Stimulated activated naive CD8-positive, alpha-beta T cell treated with anti-CD3 and anti-CD28 coated beads, Interleukin-15, amount 100 ng/mL, for 72 hours (primary cell): ENCODE data around the gene MED14.
"Not testable (repeated sequence)": the region's sequence is repeated elsewhere in the genome, so short reads cannot be mapped to it uniquely, and the experiment has no call there.

Source experiments
- ATAC-seq: fragments of 150-1000 bp; cut with Tn5 transposase; 2 replicates; pipeline ENCODE4 v1.10.0; 2021; ENCODE audit warnings: mild to moderate bottlenecking, moderate library complexity
- DNase-seq, 2 donors: peaks; one replicate each; pipeline ENCODE4 v3.0.0; 2021 to 2022
- H3K27ac Mint-ChIP-seq, 2 donors: one replicate each; pipeline ENCODE4 v1.8.0; 2022; ENCODE audit warnings: mild to moderate bottlenecking in 2 of 2, mixed read lengths in 2 of 2, moderate library complexity in 2 of 2
- H3K27me3 Mint-ChIP-seq: one replicate; pipeline ENCODE4 v1.8.0; 2022; ENCODE audit warnings: mixed read lengths
- H3K4me1 Mint-ChIP-seq: one replicate; pipeline ENCODE4 v1.8.0; 2022; ENCODE audit warnings: mild to moderate bottlenecking, mixed read lengths
- H3K4me3 Mint-ChIP-seq, 2 donors: one replicate each; pipeline ENCODE4 v1.8.0; 2022; ENCODE audit warnings: mild to moderate bottlenecking in 2 of 2, mixed read lengths in 2 of 2, moderate library complexity in 1 of 2
- H3K9me3 Mint-ChIP-seq, 2 donors: one replicate each; pipeline ENCODE4 v1.8.0; 2022; ENCODE audit warnings: mixed read lengths in 2 of 2

The MED14 gene

DNA sequence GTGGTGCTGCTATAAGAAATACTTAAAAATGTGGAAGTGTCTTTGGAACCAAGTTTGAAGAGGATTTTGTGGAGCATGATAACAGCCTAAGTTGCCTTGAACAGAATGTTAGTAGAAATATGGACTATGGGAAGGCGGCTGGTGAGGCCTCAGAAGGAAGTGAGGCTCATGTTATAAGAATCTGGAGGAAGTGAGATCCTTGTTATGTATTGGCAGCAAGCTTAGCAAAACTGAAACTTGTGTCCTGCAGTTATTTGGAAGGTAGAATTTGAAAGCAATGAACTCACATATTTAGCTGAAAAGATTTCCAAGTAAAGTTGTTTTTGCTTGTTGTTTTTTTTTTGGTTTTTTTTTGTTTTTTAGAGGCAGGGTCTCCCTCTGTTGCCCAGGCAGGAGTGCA lies 13.6 kb upstream of the MED14 start:
- Mint-ChIP-seq H3K4me1 (peaks cover 18% of the 10 kb centered on the region), H3K4me3 (peak overlapping the region in 1 of 2 donors; percentile 9), H3K27me3 (no peaks in the 10 kb centered on the region), H3K9me3 (peaks cover 7 to 13% of the 10 kb centered on the region in 2 donors), H3K27ac (no peak overlapping the region)
- ATAC-seq (no peak), DNase-seq (no peak)

DNA sequence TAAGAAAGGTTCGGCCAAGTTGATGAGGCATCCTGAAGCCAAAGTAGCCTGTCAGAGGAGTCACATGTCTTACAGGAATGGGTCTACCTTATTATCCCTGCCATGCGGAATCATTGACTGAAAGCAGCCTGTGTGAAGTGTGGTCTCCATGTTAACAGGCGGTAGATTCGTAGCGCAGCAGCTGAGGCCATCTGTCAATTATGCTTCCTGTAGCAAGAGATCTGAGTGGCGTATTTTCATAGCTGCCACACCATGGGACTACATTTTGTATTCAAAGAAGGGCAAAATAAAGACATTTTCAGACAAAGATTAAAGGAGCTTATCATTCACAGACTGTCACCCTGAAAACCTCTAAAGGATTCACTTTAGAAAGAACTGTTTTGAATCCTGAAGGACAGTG lies 11.2 kb upstream of the MED14 start:
- H3K27me3 Mint-ChIP-seq, result no peaks in the 10 kb centered on the region
- H3K9me3 Mint-ChIP-seq, result peaks cover 7 to 13% of the 10 kb centered on the region in 2 donors
- H3K4me3 Mint-ChIP-seq, result no peak overlapping the region
- H3K4me1 Mint-ChIP-seq, result peaks cover 18% of the 10 kb centered on the region
- ATAC-seq, result no peak
- DNase-seq, result no peak
- no peak overlapping the region for H3K27ac Mint-ChIP-seq

DNA sequence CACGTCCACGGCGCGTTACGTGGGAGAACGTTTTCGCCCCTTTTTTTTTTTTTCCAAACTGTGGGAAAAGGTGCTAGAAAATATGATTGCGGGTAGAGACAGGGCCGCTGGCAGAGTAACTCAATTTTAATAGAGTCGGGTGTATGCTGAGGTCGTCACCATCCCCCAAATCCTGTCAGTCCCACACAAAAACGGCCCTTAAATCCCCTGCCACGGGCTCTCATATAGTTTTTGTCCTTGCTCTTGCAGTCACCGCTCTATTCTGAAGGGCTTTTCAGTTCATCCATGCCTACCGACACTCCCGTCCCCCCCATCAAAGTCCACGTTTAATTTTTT lies 796 bp upstream of the MED14 start:
- Mint-ChIP-seq H3K4me3 (peak overlapping the region; percentile 88 to 91), H3K27ac (peak overlapping the region; percentile 96 to 99), H3K27me3 (no peaks in the 10 kb centered on the region), H3K4me1 (peaks cover 29% of the 10 kb centered on the region), H3K9me3 (no peaks in the 10 kb centered on the region)
- ATAC-seq (peak; percentile 1), DNase-seq (no peak)

DNA sequence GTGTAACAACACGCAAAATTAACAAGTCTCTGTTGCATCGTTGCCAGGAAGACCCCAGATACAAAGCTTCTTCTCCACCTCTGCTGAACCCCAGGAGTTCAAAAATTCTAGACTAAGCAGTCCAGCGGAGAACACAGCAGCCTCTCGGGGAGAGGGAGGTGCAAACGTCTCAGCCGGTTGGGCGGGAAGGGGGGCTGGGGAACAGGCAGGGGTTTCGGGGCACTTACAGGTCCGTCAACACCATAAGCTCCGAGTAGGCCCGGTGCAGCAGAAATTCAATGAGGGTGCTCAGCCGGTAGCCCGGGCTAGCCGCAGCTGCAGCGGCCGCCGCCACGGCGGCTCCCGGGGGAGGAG lies 394 bp downstream of the MED14 start:
- Mint-ChIP-seq H3K9me3 (no peaks in the 10 kb centered on the region), H3K27me3 (no peaks in the 10 kb centered on the region), H3K4me1 (peaks cover 40% of the 10 kb centered on the region), H3K4me3 (peak overlapping the region; percentile 21 to 77), H3K27ac (peak overlapping the region; percentile 12 to 80)
- DNase-seq (peak in 1 of 2 donors; percentile 26), ATAC-seq (peak; percentile 24)

DNA sequence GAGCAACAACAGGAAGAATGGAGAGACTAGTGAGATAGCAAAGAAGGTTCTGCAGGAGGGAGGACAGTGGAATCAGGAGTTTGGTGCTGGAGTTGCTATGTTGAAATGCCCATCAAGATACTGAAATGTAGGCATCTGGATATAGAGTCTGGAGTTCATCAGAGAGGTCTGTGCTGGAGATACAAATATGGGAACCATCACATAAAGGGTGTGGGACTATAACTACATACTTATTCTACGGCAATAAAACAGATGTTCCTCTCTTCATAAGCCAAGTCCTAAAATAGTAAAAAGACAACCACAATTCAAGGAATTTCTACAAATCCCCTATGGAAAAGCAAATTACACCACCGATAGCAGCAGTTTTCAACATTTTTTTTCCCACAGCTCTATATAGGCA lies 1.6 kb downstream of the MED14 start:
- Mint-ChIP-seq H3K4me1 (peaks cover 45% of the 10 kb centered on the region), H3K27me3 (no peaks in the 10 kb centered on the region), H3K9me3 (no peaks in the 10 kb centered on the region), H3K4me3 (peak overlapping the region; percentile 21 to 77), H3K27ac (peak overlapping the region in 1 of 2 donors; percentile 82)
- ATAC-seq, result no peak
- DNase-seq, result no peak

DNA sequence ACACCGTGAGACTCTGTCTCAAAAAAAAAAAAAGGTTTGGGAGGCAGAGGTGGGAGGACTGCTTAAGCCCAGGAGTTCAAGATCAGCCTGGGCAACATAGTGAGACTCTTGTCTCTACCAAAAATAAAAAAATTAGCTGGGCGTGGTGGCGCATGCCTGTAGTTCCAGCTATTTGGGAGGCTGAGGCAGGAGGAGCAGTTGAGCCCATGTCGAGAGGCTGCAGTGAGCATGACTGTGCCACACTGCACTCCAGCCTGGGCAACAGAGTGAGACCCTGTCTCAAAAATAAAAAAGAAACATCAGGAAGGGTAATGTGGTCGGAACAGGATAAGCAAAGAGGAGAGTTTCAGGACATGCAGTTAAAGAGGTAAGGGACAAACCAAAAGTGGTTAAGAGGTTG lies 2.8 kb downstream of the MED14 start:
- H3K9me3 Mint-ChIP-seq, ATAC-seq, H3K27me3 Mint-ChIP-seq, DNase-seq, H3K27ac Mint-ChIP-seq: not testable (repeated sequence)
- Mint-ChIP-seq H3K4me1 (peaks cover 44% of the 10 kb centered on the region), H3K4me3 (peak overlapping the region in 1 of 2 donors; percentile 40)

DNA sequence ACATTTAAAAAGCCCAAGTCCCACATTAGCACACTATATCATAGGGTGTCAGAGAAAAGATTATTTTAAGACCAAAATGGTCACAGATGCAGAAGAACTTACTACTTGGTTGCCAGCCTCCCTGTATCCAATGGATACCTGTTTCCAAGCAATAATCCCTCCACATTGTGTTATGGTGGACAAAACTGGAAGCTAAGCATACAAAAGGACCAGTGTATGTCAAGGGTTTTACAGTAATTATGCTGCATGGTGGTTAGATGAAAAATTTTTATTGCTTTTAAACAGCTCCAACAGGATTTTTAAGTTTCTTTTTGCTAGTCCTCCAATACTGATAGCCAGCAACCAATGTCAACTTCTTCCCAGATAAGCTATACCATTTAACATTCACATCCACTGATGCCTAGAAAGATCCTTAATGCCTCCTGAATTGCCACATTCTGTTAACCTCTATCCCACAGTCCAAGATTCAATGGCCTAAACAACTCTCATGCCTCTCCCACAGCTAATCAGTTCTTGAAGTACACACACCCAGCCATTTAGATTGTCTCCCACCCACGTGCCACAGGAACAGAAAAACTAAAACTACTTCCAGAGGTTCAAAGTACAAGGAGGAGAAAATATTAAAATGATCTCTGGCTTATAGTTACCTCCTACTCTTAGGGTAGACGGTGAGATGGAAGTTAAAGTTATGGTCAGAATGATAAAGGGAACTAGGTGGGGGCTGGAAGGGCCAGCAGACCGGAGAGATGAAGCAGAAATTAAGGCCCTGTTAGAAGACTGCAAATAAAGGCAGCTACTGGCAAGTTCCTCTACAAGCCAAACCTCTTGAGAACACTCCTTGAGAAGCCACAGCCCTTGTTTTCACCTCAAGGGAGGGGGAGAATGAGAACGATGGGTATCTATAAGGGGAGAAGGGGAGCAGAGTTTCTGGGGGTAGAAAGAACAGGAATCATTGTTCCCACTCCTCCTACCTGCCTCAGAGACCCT lies 5.5 kb downstream of the MED14 start:
- Mint-ChIP-seq H3K4me3 (peak overlapping the region; percentile 34 to 36), H3K4me1 (peaks cover 53% of the 10 kb centered on the region), H3K9me3 (no peaks in the 10 kb centered on the region), H3K27me3 (no peaks in the 10 kb centered on the region), H3K27ac (peak overlapping the region in 1 of 2 donors; percentile 59)
- ATAC-seq, result no peak
- DNase-seq, result no peak

DNA sequence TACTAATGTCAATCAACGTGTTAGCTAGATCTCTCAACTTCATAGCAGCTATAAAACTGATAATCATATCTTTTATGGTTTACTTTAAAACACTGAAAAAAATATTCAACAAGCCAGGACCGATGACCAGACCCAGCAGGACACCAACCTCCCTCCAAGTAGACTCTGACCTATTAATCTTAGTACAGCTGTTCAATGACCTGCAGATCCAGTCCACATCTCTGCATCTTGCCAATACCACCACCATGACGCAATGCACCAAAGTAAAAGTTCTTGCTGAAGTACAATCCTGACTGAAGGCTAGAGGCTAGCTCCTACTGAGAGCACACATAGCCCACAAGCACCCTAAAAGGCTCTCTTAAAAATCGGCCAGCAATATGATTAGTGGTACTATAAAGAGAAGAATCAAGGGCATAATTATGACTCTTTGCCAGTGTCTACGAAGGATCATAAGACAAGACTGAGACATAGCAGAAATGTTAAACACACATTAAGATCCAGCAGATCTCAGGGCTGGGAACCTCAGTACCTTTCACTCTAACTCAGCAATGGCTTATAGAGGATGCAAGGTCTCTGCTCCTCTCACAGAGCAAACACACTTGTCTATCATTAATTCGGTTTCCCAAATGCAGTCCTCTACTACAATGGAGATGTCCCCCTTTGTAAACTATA lies 7.6 kb downstream of the MED14 start:
- Mint-ChIP-seq H3K9me3 (no peaks in the 10 kb centered on the region), H3K4me1 (peaks cover 64% of the 10 kb centered on the region), H3K27ac (no peak overlapping the region), H3K4me3 (no peak overlapping the region), H3K27me3 (no peaks in the 10 kb centered on the region)
- DNase-seq, result no peak
- ATAC-seq, result no peak

DNA sequence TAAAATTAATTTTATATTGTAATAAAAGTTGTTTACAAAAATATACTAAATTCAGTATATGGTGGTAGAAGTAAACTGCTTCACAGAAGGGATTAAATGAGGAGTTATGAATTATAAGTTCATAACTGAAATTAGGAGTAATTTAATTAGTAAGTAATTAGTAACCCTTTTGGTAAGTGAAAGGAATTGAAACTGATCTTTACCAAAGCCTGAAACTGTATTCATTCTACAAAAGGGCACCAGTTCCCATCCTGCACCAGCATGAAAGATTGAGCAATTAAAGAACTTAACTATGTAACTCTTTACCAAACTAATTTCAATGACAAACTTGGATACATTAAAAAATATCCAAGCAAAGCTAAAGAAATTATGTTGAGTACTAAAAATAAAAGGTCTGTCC lies 8.2 kb downstream of the MED14 start:
- Mint-ChIP-seq H3K27ac (no peak overlapping the region), H3K4me3 (no peak overlapping the region), H3K27me3 (no peaks in the 10 kb centered on the region), H3K9me3 (no peaks in the 10 kb centered on the region), H3K4me1 (peaks cover 66% of the 10 kb centered on the region)
- DNase-seq, result no peak
- ATAC-seq, result peak; percentile 56

DNA sequence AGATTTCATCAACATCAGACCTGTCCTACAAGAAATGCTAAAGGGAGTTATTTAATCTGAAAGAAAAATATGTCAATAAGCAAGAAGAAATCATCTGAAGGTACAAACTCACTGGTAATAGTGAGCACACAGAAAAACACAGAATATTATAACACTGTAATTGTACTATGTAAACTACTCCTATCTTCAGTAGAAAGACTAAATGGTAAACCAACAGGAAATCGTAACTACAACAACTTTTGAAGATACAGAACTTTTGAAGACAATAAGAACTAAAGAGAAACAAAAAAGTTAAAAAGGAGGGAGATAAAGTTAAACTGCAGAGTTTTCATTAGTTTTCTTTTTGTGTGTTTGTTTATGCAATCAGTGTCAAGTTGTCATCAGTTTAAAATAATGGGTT lies 12.4 kb downstream of the MED14 start:
- DNase-seq (no peak), ATAC-seq (no peak)
- Mint-ChIP-seq H3K4me3 (peak overlapping the region in 1 of 2 donors; percentile 37), H3K9me3 (no peaks in the 10 kb centered on the region), H3K27ac (no peak overlapping the region), H3K27me3 (no peaks in the 10 kb centered on the region), H3K4me1 (peaks cover 55% of the 10 kb centered on the region)

DNA sequence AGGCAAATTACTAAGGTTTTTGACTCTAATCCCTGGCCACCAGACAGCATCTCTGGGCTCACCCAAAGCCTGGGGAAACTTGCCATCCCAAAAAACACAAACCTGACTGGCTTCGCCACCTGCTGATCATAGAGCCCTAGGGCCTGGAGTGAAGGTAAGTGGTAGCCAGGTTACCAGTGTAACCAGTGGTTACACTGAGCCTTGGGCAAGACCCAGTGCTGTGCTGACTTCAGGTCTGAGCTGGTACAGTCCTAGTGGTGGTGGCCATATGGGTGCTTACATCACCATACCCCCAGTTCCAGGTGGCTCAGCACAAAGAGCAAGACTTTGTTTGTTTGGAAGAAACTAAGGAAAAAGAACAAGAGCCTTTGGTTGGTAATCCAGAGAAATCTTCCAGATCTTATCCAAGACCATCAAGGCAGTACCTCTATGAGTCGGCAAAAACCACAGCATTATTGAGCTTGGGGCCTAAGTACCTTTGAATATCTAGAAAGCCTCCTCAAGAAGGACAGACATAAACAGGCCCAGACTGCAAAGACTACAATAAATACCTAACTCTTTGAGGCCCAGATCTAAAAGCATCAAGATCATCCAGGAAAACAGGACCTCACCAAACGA lies 13.7 kb downstream of the MED14 start:
- DNase-seq (no peak), ATAC-seq (no peak)
- H3K9me3 Mint-ChIP-seq, result no peaks in the 10 kb centered on the region
- no peaks in the 10 kb centered on the region for H3K27me3 Mint-ChIP-seq
- H3K4me3 Mint-ChIP-seq, result no peak overlapping the region
- H3K4me1 Mint-ChIP-seq, result peaks cover 48% of the 10 kb centered on the region
- H3K27ac Mint-ChIP-seq, result no peak overlapping the region

DNA sequence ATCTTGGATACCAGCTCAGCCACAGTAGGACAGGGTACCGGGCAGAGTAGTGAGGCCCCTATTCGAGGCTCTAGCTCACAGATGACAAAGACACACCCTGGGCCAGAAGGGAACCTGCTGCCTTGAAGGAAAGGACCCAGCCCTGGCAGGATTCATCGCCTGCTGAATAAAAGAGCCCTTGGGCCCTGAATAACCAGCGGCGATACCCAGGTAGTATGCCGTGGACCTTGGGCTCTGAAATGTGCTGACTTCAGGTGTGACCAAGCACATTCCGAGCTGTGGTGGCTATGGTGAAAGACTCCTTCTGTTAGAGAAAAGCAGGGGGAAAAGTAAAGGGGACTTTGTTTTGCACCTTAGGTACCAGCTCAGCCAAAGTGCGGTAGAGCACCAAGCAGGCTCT lies 14.6 kb downstream of the MED14 start:
- Mint-ChIP-seq H3K4me3 (no peak overlapping the region), H3K27ac (no peak overlapping the region), H3K4me1 (peaks cover 53% of the 10 kb centered on the region)

DNA sequence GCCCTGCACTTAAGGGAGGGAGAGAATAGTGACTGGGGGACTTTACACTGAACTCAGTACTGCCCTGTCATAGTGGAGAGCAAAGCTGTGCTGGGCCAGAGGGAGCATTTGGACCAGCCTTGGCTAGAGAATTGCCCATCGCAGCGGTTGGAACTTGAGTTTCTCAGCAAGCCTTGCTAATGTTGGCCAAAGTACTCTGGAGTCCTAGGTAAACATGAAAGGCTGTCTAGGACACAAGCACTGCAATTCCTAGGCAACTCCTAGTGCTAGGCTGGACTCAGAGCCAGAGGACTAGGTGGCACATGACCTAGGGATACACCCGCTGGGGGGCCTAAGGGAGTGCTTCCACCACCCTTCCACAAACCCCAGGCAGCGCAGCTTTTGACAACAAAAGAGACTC lies 15.0 kb downstream of the MED14 start:
- H3K9me3 Mint-ChIP-seq, result no peaks in the 10 kb centered on the region
- H3K4me1 Mint-ChIP-seq, result peaks cover 53% of the 10 kb centered on the region
- DNase-seq, result no peak
- no peak overlapping the region for H3K4me3 Mint-ChIP-seq
- ATAC-seq, result no peak
- no peak overlapping the region for H3K27ac Mint-ChIP-seq
- no peaks in the 10 kb centered on the region for H3K27me3 Mint-ChIP-seq

More for the DNA sequence above, 14.6 kb downstream of the MED14 start:
- DNase-seq, result no peak
- ATAC-seq, result no peak
- H3K27me3 Mint-ChIP-seq, result no peaks in the 10 kb centered on the region
- no peaks in the 10 kb centered on the region for H3K9me3 Mint-ChIP-seq

DNA sequence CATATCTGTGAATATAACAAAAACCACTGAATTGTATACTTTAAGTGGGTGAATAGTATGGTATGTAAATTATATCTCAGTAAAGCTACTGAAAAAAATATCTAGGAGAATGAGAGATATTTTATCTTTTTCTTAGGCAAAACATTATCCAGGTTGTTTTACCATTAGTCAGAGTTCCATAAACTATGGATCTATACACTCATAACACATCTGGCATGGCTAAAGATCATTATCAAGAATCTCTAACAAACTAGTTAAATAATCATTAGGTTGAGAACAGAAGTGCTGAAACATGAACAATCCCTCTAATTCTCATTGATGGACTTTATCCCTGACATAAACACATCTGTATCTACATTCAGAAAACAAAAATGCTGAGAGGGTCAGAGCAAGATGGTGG lies 15.6 kb downstream of the MED14 start:
- ATAC-seq, result no peak
- Mint-ChIP-seq H3K4me3 (no peak overlapping the region), H3K4me1 (peaks cover 47% of the 10 kb centered on the region), H3K9me3 (no peaks in the 10 kb centered on the region), H3K27me3 (no peaks in the 10 kb centered on the region), H3K27ac (no peak overlapping the region)
- no peak for DNase-seq

DNA sequence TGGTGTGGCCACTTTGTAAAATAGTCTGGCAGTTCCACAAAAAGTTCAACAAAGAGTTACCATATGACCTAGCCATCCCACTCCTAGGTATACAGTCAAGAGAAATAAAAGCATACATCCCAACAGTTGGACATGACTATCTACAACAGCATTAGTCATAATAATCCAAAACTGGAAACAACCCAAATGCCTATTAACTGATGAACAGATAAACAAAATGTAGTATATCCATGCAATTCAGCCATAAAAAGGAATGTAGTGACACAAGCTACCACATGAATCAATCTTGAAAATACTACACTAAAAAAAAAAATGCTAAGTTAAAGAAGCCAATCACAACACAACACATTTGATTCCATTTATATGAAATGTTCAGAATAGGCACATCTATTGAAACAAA lies 16.1 kb downstream of the MED14 start:
- Mint-ChIP-seq H3K4me1 (peaks cover 42% of the 10 kb centered on the region), H3K27me3 (no peaks in the 10 kb centered on the region), H3K9me3 (no peaks in the 10 kb centered on the region), H3K27ac (no peak overlapping the region), H3K4me3 (no peak overlapping the region)
- no peak for DNase-seq
- no peak for ATAC-seq

DNA sequence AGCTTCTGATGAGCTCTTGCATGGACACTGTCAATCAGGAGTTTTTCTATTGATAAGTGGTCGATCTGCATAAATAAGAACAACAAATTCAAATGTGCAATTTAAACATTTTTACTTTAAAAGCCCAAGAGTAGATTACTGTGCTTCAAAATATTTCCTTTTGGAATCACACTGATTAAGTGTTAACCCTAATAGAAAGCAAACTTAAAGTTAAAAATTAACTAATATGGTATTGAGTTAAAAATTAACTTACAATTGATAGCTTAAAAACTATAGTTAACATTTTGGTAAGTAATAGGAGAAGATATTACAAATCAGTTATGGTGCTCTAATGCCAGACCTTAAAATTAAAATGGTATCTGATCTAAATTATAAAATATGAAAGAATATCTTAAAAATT lies 25.9 kb downstream of the MED14 start:
- Mint-ChIP-seq H3K4me3 (no peak overlapping the region), H3K27me3 (no peaks in the 10 kb centered on the region), H3K9me3 (no peaks in the 10 kb centered on the region), H3K27ac (no peak overlapping the region), H3K4me1 (no peaks in the 10 kb centered on the region)
- ATAC-seq (no peak), DNase-seq (no peak)
